Activated CD4-positive, alpha-beta T cell treated with anti-CD3 and anti-CD28 coated beads for 1 hour (primary cell): ENCODE data around the gene PLEKHH1.

Experiments
- DNase-seq: peaks from one replicate; pipeline ENCODE4 v3.0.0-alpha.2; 2020

The PLEKHH1 gene

GRCh38 chr14:67569011-67569650, 36.0 kb downstream of the PLEKHH1 start:
- DNase-seq = no peak

DNA sequence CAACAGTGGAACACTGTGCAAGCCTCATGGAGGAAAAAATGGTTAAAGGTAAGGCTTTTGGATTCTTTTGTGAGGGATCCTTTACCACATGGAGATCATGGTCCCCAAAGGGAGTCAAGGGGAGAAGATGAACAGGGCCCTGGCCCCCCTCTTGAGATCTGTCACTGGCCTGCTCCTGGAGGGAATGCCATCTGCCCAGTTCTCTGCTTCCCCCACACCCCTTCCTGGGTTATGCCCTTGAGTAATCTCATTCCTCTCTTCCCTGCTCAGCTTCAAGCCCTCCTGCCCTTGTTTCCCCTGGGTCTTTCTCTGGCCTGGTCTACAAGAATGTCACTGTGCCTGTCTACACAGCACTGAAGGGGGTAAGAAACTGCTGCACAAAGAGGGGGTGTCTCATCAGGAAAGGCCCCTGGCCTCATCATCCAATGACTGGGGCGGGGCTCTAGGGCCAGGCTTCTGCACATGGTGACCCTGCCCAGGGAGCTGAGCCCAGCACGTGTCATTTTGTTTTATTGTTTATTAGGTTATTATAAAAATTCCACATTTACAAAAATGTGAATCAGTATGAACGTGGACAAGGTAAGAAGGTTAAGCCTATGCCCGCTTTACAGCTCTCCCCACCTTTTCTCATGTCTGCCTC, 36.7 kb downstream of the PLEKHH1 start:
- no peak for DNase-seq

DNA sequence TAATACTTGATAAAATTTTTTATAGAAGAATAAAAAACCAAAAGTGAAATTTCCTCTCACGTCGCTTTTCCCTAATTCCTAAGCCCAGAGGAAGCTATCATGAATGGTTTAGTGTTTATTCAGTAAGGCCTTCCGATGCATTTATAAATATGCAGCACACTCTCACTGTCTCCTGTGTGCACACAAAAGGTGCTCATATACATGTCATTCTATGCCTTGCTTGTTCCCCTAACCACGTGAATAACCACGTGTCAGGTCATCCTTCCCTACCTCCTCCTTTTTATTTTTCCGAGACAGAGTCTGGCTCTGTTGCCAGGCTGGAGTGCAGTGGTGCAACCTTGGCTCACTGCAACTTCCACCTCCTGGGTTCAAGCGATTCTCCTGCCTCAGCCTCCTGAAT, 37.4 kb downstream of the PLEKHH1 start:
- DNase-seq = no peak

DNA sequence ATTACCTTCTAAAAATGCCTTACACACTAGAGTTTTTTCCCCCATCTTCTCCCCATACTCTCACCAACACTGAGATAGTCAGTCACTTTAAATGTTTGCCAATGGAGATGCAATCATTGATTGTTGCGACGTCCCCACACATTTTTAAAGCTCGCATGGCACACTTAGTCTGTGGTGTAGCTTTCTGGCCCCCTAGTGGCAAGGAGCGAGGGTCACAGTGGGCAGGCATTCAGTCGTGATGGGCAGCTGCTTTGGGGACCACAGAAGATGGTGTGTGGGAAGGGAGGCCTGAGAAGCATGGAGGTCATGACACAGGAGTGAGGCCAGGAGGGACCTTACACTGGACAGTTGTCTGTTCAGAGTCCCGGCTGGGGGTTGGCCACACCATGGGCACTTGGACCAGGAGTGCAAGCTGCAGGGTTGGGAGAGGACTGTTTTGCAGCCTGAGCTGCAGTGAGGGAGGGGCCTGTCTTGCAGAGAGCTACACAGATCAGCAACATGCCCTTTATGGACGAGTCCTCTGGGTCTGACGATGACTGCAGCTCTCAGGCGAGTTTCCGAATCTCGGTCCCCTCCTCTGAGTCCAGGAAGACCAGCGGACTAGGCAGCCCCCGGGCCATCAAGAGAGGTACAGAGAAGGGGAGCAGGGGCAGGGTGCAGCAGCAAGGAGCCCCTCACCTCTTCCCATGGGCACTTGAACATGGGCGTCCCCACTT, 38.3 kb downstream of the PLEKHH1 start:
- DNase-seq = peak; percentile 57

DNA sequence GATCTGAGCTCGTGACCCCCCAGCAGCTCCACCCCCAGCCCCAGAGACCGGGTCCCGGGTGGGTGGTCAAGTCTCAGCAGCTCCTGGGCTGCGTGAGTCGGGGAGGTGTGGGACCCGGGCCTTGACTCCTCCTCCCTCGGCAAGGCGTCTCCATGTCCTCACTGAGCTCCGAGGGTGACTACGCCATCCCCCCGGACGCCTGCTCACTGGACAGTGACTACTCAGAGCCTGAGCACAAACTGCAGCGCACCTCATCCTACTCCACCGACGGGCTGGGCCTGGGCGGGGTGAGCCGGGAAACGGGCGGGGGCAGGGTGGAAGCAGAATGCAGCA, 38.9 kb downstream of the PLEKHH1 start:
- DNase-seq = no peak

DNA sequence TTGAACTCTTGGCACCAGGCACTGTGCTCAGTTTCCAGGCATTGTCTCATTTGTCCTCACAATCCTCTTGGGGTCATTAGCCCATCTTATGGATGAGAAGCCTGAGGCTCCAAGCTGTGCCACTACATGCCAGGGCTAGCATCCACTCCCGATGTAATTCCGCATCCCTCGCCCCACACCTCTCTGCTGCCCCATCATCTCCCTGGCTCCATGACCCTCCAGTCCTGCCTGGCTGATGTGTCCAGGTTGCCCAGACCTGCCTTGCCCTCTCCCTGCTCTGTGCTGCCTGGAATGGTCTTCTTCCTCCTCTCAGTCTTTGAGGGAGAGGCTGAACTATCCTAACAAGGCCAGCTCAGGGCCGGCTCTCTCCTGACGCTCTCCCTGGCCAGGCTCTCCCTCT, 39.5 kb downstream of the PLEKHH1 start:
- DNase-seq = no peak

DNA sequence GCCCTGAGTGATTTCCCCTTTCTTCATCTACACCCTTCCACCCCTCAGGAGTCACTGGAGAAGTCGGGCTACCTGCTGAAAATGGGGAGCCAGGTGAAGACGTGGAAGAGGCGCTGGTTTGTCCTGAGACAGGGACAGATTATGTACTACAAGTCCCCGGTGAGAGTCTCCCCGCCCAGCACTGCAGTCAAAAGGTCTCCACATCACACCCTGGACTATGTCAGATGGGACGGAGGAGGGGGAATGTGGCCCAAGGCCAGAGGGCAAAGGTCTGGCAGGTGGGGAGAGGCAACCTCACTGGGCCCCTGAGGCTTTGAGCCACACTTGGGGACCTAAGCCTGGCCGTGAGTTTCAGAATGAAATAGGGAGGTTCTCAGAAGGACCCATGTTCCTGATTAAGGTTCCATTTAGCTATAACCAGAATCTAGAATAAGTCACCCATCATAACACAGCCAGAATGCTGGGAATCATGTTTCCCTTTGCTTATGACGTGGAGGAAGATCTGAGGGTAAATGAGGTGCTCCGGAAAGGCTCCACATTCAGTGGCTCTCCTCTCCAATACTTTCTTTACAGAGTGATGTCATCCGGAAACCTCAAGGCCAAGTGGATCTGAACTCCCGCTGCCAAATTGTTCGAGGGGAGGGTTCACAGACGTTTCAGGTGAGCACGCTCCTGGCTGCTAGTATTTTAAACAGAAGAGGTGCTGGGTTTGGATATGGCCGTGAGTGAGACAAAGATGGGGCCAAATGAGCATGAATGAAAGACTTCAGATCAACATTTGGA, 40.3 kb downstream of the PLEKHH1 start:
- no peak for DNase-seq

GRCh38 chr14:67574156-67574555, 41.1 kb downstream of the PLEKHH1 start:
- DNase-seq = no peak

GRCh38 chr14:67574806-67575205, 41.7 kb downstream of the PLEKHH1 start:
- no peak for DNase-seq

DNA sequence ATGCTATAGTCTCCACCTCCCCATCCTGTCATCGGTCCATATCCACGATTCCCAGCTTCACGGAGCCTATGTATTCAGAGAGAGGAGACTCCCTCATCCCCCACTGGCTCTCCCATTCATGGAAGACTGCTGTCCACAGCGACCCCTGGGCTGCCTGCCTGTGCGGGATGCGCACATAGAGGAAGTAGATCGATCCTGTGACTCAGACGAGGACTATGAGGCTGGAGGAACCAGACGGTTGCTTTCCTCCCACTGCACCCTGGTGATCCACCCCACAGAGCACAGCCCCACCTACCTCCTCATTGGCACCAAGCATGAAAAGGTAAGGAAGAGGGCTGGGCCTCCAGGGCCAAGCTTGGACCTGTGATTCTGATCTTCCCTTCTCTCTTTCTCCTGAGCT, 42.6 kb downstream of the PLEKHH1 start:
- DNase-seq = no peak

DNA sequence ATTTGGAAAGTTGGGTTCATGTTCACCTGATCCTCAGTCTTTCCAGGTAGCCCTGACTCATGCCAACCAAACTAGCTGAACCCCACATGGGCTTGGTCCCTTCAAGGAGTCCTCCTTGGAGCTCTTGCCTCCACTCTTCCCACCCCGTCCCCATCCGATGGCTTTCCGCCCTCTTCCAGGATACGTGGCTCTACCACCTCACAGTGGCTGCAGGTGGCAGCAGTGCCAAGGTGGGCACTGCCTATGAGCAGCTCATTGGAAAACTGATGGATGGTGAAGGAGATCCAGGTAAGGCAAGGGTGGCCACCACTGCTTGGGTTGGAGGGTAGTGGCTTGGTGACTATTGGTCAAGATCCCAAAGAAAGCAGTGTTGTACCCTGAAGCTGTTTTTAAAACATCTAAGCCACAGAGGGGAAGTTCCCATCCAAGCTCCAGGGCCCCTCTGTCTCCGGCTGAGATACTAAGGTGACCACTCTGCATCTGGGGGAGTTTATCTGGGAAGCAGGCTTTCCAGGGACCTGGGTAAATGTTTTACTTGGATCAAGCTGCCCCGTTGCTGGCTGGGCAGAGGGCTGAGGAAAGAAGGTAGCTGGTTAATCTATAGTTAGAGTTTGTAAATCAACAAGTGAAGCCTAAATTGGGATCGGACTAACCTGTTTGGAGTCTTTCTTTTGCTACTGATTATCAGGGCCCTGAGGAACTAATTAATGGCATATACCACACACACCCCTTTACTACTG, 43.3 kb downstream of the PLEKHH1 start:
- DNase-seq = no peak

- DNase-seq = no peak
Observed at GRCh38 chr14:67577181-67577808, 44.2 kb downstream of the PLEKHH1 start.

DNA sequence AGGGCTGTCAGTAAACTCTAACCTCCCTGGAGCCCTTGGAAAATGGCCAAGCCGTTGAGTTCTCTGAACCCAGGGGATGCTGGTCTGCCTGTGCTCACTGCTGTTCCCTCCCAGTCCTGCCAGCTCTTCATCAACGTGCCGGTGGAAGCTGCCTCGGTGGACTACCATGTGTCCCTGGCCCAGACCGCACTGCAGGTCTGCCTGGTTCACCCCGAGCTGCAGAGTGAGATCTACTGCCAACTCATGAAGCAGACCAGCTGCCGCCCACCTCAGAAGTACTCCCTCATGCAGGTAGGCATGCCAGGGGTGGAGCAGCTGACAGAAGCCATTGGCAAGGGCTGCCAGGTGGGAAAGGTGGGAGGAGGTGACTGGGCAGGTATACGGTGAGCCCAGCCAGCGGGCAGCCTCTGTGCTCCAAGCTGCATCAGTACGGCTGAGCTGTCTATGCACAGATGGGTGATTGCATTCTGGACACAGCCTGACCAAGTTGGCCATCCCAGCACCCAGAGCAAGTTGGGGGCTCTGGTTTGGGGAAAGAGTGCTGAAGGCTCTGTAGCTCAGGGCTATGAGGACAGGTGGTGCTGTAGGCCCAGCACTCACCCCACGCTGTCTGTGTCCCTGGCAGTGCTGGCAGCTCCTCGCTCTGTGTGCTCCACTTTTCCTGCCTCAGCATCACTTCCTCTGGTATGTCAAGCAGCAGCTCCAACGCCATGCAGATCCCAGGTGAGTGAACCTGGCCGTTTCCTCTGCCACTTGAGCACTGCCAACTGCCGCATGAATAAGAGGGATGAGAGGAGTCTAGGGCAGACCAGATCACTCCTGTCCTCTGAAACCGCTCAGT, 45.0 kb downstream of the PLEKHH1 start:
- DNase-seq = no peak

GRCh38 chr14:67579040-67579439, 46.0 kb downstream of the PLEKHH1 start:
- DNase-seq = no peak

DNA sequence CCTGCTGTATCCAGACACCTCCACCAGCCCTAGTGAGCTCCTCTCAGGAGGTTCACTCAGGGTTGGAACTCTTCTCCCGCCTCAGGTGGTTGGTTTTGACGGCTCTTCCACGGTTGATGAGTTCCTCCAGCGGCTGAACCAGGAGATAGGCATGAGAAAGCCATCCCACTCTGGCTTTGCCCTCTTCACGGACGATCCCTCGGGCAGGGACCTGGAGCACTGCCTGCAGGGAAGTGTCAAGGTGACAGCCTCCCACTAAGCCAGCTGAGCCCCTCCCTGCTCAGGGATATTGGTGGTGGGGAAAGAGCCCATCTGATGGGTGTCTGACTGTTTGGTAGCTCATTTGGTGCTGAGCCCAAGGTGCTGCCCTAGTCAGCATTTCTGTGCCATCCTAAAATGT, 46.5 kb downstream of the PLEKHH1 start:
- DNase-seq = no peak

GRCh38 chr14:67580336-67581171, 47.5 kb downstream of the PLEKHH1 start:
- no peak for DNase-seq

DNA sequence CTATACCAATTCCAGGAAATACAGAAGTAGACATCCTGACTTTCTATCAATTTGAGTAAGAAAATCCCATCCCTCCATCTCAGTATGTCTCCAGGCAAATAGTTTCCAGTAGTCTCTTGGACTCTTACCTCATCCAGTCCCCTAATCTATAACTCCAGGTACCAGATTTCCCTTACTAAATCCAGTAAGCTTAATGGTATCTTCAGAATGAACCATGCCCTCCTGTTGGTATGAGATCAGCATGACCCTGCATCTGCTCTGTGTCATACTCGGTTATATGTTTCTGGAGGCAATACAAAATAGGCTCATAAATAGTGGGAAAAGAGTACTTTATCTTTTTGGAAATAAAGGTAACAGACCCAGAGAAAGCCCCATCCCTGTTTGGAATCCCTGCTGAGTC, 48.6 kb downstream of the PLEKHH1 start:
- no peak for DNase-seq

DNA sequence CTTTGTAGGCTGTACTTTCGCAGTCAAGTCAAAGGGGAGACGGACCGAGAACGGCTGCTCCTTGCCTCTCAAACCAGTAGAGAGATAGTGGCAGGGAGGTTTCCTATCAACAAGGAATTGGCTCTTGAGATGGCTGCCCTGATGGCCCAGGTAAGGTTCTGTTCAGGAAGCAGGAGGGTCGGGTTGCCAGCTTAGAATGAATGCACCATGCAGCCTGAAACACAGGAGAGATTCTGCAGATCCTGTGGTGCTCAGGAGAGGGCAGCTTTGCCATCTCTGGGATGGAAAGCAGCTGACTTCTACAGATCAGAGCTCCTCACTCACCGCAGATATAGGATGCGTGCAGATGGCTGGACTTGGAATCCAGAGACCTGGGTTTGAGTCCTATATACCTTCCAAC, 49.0 kb downstream of the PLEKHH1 start:
- no peak for DNase-seq

DNA sequence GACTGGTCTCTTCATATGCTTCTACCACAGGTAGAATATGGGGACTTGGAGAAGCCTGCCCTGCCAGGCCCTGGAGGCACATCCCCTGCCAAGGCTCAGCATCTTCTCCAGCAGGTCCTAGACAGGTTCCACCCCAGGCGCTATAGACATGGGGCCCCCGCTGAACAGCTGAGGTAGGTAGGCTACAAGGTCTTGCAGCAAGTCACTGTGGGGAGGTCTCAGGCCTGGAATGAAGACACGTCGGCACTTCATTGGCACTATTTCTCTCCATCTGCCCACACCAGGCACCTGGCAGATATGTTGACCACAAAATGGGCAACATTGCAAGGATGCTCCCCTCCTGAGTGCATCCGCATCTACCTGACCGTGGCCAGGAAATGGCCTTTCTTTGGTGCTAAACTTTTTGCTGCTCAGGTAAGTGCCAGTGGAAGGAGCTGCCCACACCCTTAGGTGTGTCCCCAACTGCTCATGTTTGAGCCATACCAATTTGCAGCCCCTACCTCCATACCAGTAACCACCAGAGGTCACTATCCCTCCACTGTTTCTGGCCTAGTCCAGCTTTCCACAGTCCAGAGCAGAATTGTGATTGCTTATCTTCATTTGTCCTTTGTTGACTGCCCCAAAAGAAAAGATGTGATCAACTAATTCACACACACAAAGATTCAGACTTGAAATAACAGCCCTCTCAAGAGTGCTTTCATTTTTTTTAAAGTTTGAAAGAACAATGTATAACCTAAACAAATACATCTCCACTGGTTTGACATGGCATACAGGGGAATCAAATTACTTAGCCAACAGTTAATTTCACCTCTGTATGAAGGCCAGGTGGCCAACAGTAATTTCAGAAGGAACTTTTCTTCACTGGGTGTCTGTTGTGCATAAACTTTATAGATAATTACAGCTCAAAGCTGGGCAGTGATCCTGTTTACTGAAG, 50.9 kb downstream of the PLEKHH1 start:
- DNase-seq = no peak
